GM23248 (cell line): Measurements from ENCODE around the gene SLC35A2. TPM values are rescaled to one million over a fixed set of nuclear protein-coding genes. Genes with fewer than 3 reads are reported as not detected.

ENCODE experiments used
- DNase-seq: peaks from one replicate; pipeline ENCODE4 v3.0.0-alpha.2; 2015
- H2AFZ ChIP-seq: fragments of 200-600 bp; sonication (generic); 2 replicates; pipeline ENCODE4 v1.6.1; 2016; ENCODE audit warnings: antibody characterized with exemption
- H3F3A ChIP-seq: fragments of 200-600 bp; sonication (generic); 2 replicates; pipeline ENCODE4 v1.6.1; 2016; ENCODE audit warnings: mild to moderate bottlenecking, antibody characterized with exemption, mixed run types; ENCODE audit not compliant: insufficient read depth
- H3K27ac ChIP-seq: fragments of 200-600 bp; sonication (generic); 2 replicates; pipeline ENCODE4 v1.5.1; 2016; ENCODE audit warnings: mild to moderate bottlenecking
- H3K27me3 ChIP-seq: fragments of 200-600 bp; sonication (generic); replicated peaks from 2 replicates; pipeline ENCODE4 v1.6.1; 2016; ENCODE audit warnings: mild to moderate bottlenecking; ENCODE audit not compliant: insufficient read depth
- H3K36me3 ChIP-seq: fragments of 200-600 bp; sonication (generic); 2 replicates; pipeline ENCODE4 v1.6.1; 2016; ENCODE audit warnings: low read depth, mild to moderate bottlenecking
- H3K4me1 ChIP-seq: fragments of 200-600 bp; sonication (generic); 2 replicates; pipeline ENCODE4 v1.6.1; 2016; ENCODE audit warnings: mild to moderate bottlenecking; ENCODE audit not compliant: insufficient read depth
- H3K4me2 ChIP-seq: fragments of 200-600 bp; sonication (generic); one replicate; pipeline ENCODE4 v1.6.1; 2016; ENCODE audit warnings: mild to moderate bottlenecking; ENCODE audit not compliant: unreplicated experiment
- H3K4me3 ChIP-seq: fragments of 200-600 bp; sonication (generic); 2 replicates; pipeline ENCODE4 v1.5.1; 2016; ENCODE audit warnings: mild to moderate bottlenecking
- H3K79me2 ChIP-seq: fragments of 200-600 bp; sonication (generic); 2 replicates; pipeline ENCODE4 v1.6.1; 2016; ENCODE audit warnings: mild to moderate bottlenecking; ENCODE audit not compliant: insufficient read depth
- H3K9ac ChIP-seq: fragments of 200-600 bp; sonication (generic); 2 replicates; pipeline ENCODE4 v1.6.1; 2016; ENCODE audit warnings: mild to moderate bottlenecking
- H3K9me2 ChIP-seq: fragments of 200-600 bp; sonication (generic); 2 replicates; pipeline ENCODE4 v1.6.1; 2016; ENCODE audit warnings: mixed run types, mild to moderate bottlenecking, moderate library complexity; ENCODE audit not compliant: insufficient read depth
- H3K9me3 ChIP-seq: fragments of 200-600 bp; sonication (generic); one replicate; pipeline ENCODE4 v1.6.1; 2017; ENCODE audit warnings: low read depth
- H4K20me1 ChIP-seq: fragments of 200-600 bp; sonication (generic); 2 replicates; pipeline ENCODE4 v1.6.0; 2016; ENCODE audit not compliant: insufficient read depth
- EZH2 ChIP-seq: fragments of 200-600 bp; sonication (generic); IDR thresholded peaks from 2 replicates; pipeline ENCODE4 v1.6.1; 2018; ENCODE audit warnings: antibody characterized with exemption, mild to moderate bottlenecking; ENCODE audit not compliant: insufficient read depth, poor library complexity, severe bottlenecking
- EZH2phosphoT487 ChIP-seq: fragments of 200-600 bp; sonication (generic); IDR thresholded peaks from 2 replicates; pipeline ENCODE4 v1.6.1; 2018; ENCODE audit warnings: antibody characterized with exemption, moderate library complexity, mild to moderate bottlenecking, low read depth; ENCODE audit not compliant: insufficient read depth
- WGBS, 2 experiments: methylation state at CpG; one replicate each; pipeline ENCODE4 v1.1.6; 2015 to 2017; ENCODE audit warnings: low lambda C conversion rate in 2 of 2, low coverage in 1 of 2; ENCODE audit errors: missing lambda C conversion rate in 2 of 2; 5-methylcytosine and 5-hydroxymethylcytosine counted together
- in situ Hi-C: fragments of 300-500 bp; cut with MboI; formaldehyde crosslinking; loops from 2 replicates; pipeline ENCODE4 v1.15.0; 2020
- polyA plus RNA-seq: library from polyadenylated mRNA; unstranded; fragments of >200 nt; fragmentation: Nextera tagmentation; extraction: Ambion mirVana; gene quantifications from 2 replicates; pipeline ENCODE4 v1.2.1, GENCODE V29; 2016
- total RNA-seq: library from RNA; depleted of rRNA; stranded (reverse); fragments of >200 nt; shearing (Covaris generic); gene quantifications from 2 replicates; pipeline ENCODE4 v1.2.3, GENCODE V29; 2014

Gene SLC35A2
- total and polyA plus RNA-seq, 2 experiments from 2014 or later: 29.1 to 54.6 TPM

GRCh38 chrX:48933757-48934156, 22.3 kb upstream of the SLC35A2 start:
- TF ChIP-seq EZH2phosphoT487 (no peak), EZH2 (no peak)
- H3K9me2 ChIP-seq: no peaks in the 10 kb centered on the region
- no peak overlapping the region for H3K9ac ChIP-seq
- no peaks in the 10 kb centered on the region for H3K36me3 ChIP-seq
- H3K27ac ChIP-seq: no peak overlapping the region
- H3K4me1 ChIP-seq: no peaks in the 10 kb centered on the region
- no peaks in the 10 kb centered on the region for H4K20me1 ChIP-seq
- no peak overlapping the region for H3K4me3 ChIP-seq
- no peak overlapping the region for H2AFZ ChIP-seq
- H3K4me2 ChIP-seq: no peak overlapping the region
- 95 to 100% methylated on average over 2 of the region's 2 CpGs for WGBS, 2 experiments
- no peak for DNase-seq
- no peaks in the 10 kb centered on the region for H3F3A ChIP-seq
- H3K27me3 ChIP-seq: no peaks in the 10 kb centered on the region
- peaks cover 31% of the 10 kb centered on the region for H3K79me2 ChIP-seq
- in situ Hi-C loops: loop anchor here (25.0 kb wide), 1 partner anchor 104 kb away; the partner anchor contains the start of gene TFE3
- no peaks in the 10 kb centered on the region for H3K9me3 ChIP-seq

DNA sequence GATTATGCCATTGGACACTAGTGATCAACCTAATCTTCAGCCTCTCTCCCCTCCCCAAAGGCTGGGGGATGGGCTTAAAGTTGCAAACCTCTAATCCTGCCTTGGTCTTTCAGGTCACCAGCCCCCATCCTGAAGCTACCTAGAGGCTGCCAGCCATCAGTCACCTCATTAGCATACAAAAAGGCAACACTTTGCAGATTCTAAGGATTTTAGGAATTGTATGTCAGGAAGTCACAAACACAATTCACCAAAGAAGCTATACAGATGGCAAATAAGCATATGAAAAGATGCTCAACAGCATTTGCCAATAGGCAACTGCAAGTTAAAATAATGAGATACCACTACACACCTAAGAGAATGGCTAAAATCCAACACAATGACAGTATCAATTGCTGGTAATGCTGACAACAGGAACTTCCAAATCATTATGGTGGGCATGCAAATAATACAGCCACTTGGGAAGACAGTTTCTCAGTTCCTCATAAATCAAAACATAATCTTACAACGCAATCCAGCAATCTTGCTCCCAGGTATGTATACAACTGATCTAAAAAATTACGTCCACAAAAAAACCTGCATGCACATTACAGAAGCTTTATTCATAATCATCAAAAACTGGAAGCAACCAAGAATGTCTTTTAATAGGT, 16.4 kb upstream of the SLC35A2 start:
- 61 to 73% methylated on average over 2 of the region's 2 CpGs for WGBS, 2 experiments
- in situ Hi-C loops: loop anchor here (25.0 kb wide), 1 partner anchor 109 kb away; the partner anchor contains the start of gene TFE3

DNA sequence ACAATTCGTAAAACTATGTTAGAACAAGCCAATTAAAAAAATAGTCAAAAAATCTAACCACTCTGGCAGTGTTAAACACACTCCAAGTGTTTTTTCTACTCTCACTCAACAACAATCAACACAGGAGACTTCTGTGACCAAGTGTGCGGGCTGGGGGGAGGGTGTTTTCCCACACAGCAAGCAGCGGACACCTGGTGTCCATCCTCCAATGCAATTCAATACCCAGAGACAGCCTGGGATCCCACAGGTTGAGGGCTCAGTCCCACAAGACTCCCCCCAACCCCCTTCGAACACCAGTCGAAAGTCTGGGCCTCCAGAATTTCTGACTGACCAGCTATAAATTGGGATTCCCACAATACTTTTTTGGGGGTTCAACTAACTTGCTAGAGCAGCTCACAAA, 15.7 kb upstream of the SLC35A2 start:
- H3K27me3 ChIP-seq: no peaks in the 10 kb centered on the region
- H3K9me3 ChIP-seq: no peaks in the 10 kb centered on the region
- no peak overlapping the region for H3K9ac ChIP-seq
- no peaks in the 10 kb centered on the region for H3K9me2 ChIP-seq
- WGBS, 2 experiments: 97 to 100% methylated on average over 5 of the region's 5 CpGs
- H3K36me3 ChIP-seq: no peaks in the 10 kb centered on the region
- no peaks in the 10 kb centered on the region for H4K20me1 ChIP-seq
- no peak overlapping the region for H3K27ac ChIP-seq
- no peaks in the 10 kb centered on the region for H3K4me1 ChIP-seq
- peaks cover 24% of the 10 kb centered on the region for H3K79me2 ChIP-seq
- H3K4me3 ChIP-seq: no peak overlapping the region
- no peaks in the 10 kb centered on the region for H3F3A ChIP-seq
- no peak for DNase-seq
- in situ Hi-C loops: loop anchor here (25.0 kb wide), 1 partner anchor 110 kb away; the partner anchor contains the start of gene TFE3
- no peak overlapping the region for H2AFZ ChIP-seq
- no peak overlapping the region for H3K4me2 ChIP-seq
- no peak for TF ChIP-seq EZH2phosphoT487
- no peak for TF ChIP-seq EZH2

More for the DNA sequence above, 16.4 kb upstream of the SLC35A2 start:
- Histone ChIP-seq H3K36me3 (no peaks in the 10 kb centered on the region), H3K79me2 (peaks cover 24% of the 10 kb centered on the region), H3K27ac (no peak overlapping the region), H3K27me3 (no peaks in the 10 kb centered on the region), H3K4me2 (no peak overlapping the region), H3K9ac (no peak overlapping the region), H3K4me3 (no peak overlapping the region), H3K9me2 (no peaks in the 10 kb centered on the region), H3K9me3 (no peaks in the 10 kb centered on the region), H4K20me1 (no peaks in the 10 kb centered on the region), H2AFZ (no peak overlapping the region), H3K4me1 (no peaks in the 10 kb centered on the region), H3F3A (no peaks in the 10 kb centered on the region)
- no peak for DNase-seq
- TF ChIP-seq EZH2phosphoT487 (no peak), EZH2 (no peak)

- Histone ChIP-seq H2AFZ (no peak overlapping the region), H3K9me3 (no peaks in the 10 kb centered on the region), H4K20me1 (no peaks in the 10 kb centered on the region), H3K9me2 (no peaks in the 10 kb centered on the region), H3F3A (peaks cover 20% of the 10 kb centered on the region), H3K36me3 (no peaks in the 10 kb centered on the region), H3K4me3 (no peak overlapping the region), H3K79me2 (peaks cover 24% of the 10 kb centered on the region), H3K9ac (no peak overlapping the region), H3K4me1 (peaks cover 9% of the 10 kb centered on the region; the same call in 1 of the 2 replicates), H3K27me3 (no peaks in the 10 kb centered on the region), H3K4me2 (no peak overlapping the region), H3K27ac (no peak overlapping the region)
- WGBS, 2 experiments: 93 to 100% methylated on average over 5 of the region's 5 CpGs
- in situ Hi-C loops: loop anchor here (25.0 kb wide), 1 partner anchor 262 kb away; no protein-coding TSS in a partner anchor
- DNase-seq: no peak
- TF ChIP-seq EZH2phosphoT487: no peak
- no peak for TF ChIP-seq EZH2
Observed at GRCh38 chrX:48924270-48924669, 12.8 kb upstream of the SLC35A2 start.
